MG63 (cell line): Measurements from ENCODE around the gene MT1A. TPM values are rescaled to one million over a fixed set of nuclear protein-coding genes. Genes with fewer than 3 reads are reported as not detected.

Experiments
- total RNA-seq: library from RNA; depleted of rRNA; stranded (reverse); fragments of >200 nt; shearing (Covaris generic); gene quantifications from 2 replicates; pipeline ENCODE4 v1.2.3, GENCODE V29; 2014; ENCODE audit warnings: low replicate concordance; rRNA removed

The MT1A gene
- total RNA-seq, 1 experiment from 2014 or later: not detected

Other genes starting within 250 kb of the MT1A start
- 296 and 395 TPM in 2 replicates for gene AMFR, start 213.1 kb upstream of the MT1A start, total RNA-seq
- gene NUDT21, start 187.3 kb upstream of the MT1A start, total RNA-seq: 191 and 387 TPM in 2 replicates
- 217 and 688 TPM in 2 replicates for gene OGFOD1, start 187.1 kb upstream of the MT1A start, total RNA-seq
- 99.1 and 141 TPM in 2 replicates for gene BBS2, start 118.6 kb upstream of the MT1A start, total RNA-seq
- gene MT4, start 73.6 kb upstream of the MT1A start, total RNA-seq: not detected in 2 replicates
- not detected in 2 replicates for gene MT3, start 49.1 kb upstream of the MT1A start, total RNA-seq
- gene MT2A, start 30.1 kb upstream of the MT1A start, total RNA-seq: 115 and 538 TPM in 2 replicates
- 49.5 and 203 TPM in 2 replicates for gene MT1E, start 12.9 kb upstream of the MT1A start, total RNA-seq
- 5.2 and 26.7 TPM in 2 replicates for gene MT1M, start 6.0 kb upstream of the MT1A start, total RNA-seq
- gene MT1B, start 13.2 kb downstream of the MT1A start, total RNA-seq: not detected in 2 replicates
- gene MT1F, start 19.3 kb downstream of the MT1A start, total RNA-seq: not detected in 2 replicates
- not detected in 2 replicates for gene MT1G, start 29.4 kb downstream of the MT1A start, total RNA-seq
- not detected in 2 replicates for gene MT1H, start 31.1 kb downstream of the MT1A start, total RNA-seq
- gene MT1X, start 43.8 kb downstream of the MT1A start, total RNA-seq: 36.3 and 166 TPM in 2 replicates
- 125 and 160 TPM in 2 replicates for gene NUP93, start 91.5 kb downstream of the MT1A start, total RNA-seq
- gene SLC12A3, start 226.5 kb downstream of the MT1A start, total RNA-seq: not detected in 2 replicates